LNCaP clone FGC (cell line): ENCODE data around the gene ABHD17A.
A peak's percentile ranks its signal among the peaks of the same experiment; 100 is the strongest.

ENCODE experiments used
- DNase-seq: peaks from one replicate; pipeline ENCODE4 v3.0.0-alpha.2; 2011; ENCODE audit warnings: low read depth
- H3K4me3 ChIP-seq: 2 replicates; pipeline ENCODE4 v1.5.1; 2011; ENCODE audit warnings: mild to moderate bottlenecking, low read depth, low read length, control low read depth
- CTCF ChIP-seq: IDR thresholded peaks from 2 replicates; pipeline ENCODE4 v1.5.1; 2012; ENCODE audit warnings: mild to moderate bottlenecking; ENCODE audit not compliant: control insufficient read depth, insufficient read depth; ENCODE audit errors: extremely low read depth

ABHD17A gene

GRCh38 chr19:1866693-1867348, 18.5 kb downstream of the ABHD17A start:
- TF ChIP-seq CTCF = no peak
- no peak overlapping the region for H3K4me3 ChIP-seq
- no peak for DNase-seq

- H3K4me3 ChIP-seq = peak overlapping the region; percentile 84
- DNase-seq = no peak
- no peak for TF ChIP-seq CTCF
These were observed 19.9 kb downstream of the ABHD17A start for GRCh38 chr19:1865172-1866010.

- TF ChIP-seq CTCF = peak; percentile 80
- DNase-seq = no peak
- H3K4me3 ChIP-seq = peak overlapping the region; percentile 84
These were observed 20.7 kb downstream of the ABHD17A start for GRCh38 chr19:1864480-1865171.

GRCh38 chr19:1863638-1864479, 21.4 kb downstream of the ABHD17A start:
- no peak for TF ChIP-seq CTCF
- peak; percentile 67 for DNase-seq
- H3K4me3 ChIP-seq = peak overlapping the region; percentile 84

- peak within 1 kb of the TSS; percentile 84 for H3K4me3 ChIP-seq
- no peak for DNase-seq
- TF ChIP-seq CTCF = no peak
These were observed 22.0 kb downstream of the ABHD17A start, which contains the start of gene KLF16 for GRCh38 chr19:1863328-1863637. Gene KLF16, minus strand, starts transcription at chr19:1863579. Its CDS starts 82 bp downstream, at chr19:1863497.
